GM12878 (cell line): ENCODE data around the gene PDGFB. TPM values are rescaled to one million over a fixed set of nuclear protein-coding genes. Genes with fewer than 3 reads are reported as not detected.

Source experiments
- BHLHE40 ChIP-seq, 2 experiments: fragments of 450-650 bp in 1 of 2; IDR thresholded peaks; 2 replicates each; pipeline ENCODE4 v1.6.1; 2011 to 2017; ENCODE audit warnings: low read depth in 2 of 2, borderline replicate concordance in 1 of 2, improper control_type of control experiment in 1 of 2, low read length in 1 of 2, mild to moderate bottlenecking in 1 of 2
- CBX3 ChIP-seq: fragments of 200-600 bp; sonication (generic); IDR thresholded peaks from 2 replicates; pipeline ENCODE4 v1.6.1; 2016; ENCODE audit warnings: low read depth, borderline replicate concordance
- GATAD2B ChIP-seq: fragments of 450-650 bp; conservative IDR thresholded peaks from 2 replicates; pipeline ENCODE4 v1.6.1; 2017; ENCODE audit warnings: low read depth, mild to moderate bottlenecking, moderate library complexity
- HDAC2 ChIP-seq: fragments of 200-600 bp; sonication (generic); IDR thresholded peaks from 2 replicates; pipeline ENCODE4 v1.6.1; 2017
- HDGF ChIP-seq: fragments of 450-650 bp; IDR thresholded peaks from 2 replicates; pipeline ENCODE4 v1.6.1; 2016; ENCODE audit warnings: antibody characterized with exemption
- KLF5 ChIP-seq: fragments of 450-650 bp; IDR thresholded peaks from 2 replicates; pipeline ENCODE4 v1.6.1; 2014; ENCODE audit warnings: mild to moderate bottlenecking; ENCODE audit not compliant: partially characterized antibody
- NR2C1 ChIP-seq: fragments of 450-650 bp; IDR thresholded peaks from 2 replicates; pipeline ENCODE4 v1.6.1; 2017; ENCODE audit warnings: antibody characterized with exemption, mild to moderate bottlenecking, moderate library complexity
- NR2C2 ChIP-seq: IDR thresholded peaks from 2 replicates; pipeline ENCODE4 v1.6.1; 2011; ENCODE audit warnings: borderline replicate concordance, low read depth; ENCODE audit not compliant: control insufficient read depth, insufficient read length
- PML ChIP-seq: IDR thresholded peaks from 2 replicates; pipeline ENCODE4 v1.6.1; 2012; ENCODE audit warnings: low read length, inconsistent platforms
- POU2F2 ChIP-seq: IDR thresholded peaks from 3 replicates; pipeline ENCODE4 v1.6.1; 2011; ENCODE audit warnings: low read depth, mild to moderate bottlenecking, low read length, borderline replicate concordance
- RFX5 ChIP-seq: IDR thresholded peaks from 2 replicates; pipeline ENCODE4 v1.6.1; 2011; ENCODE audit warnings: low read depth, low read length, improper control_type of control experiment
- STAT3 ChIP-seq: IDR thresholded peaks from 2 replicates; pipeline ENCODE4 v1.6.1; 2011; ENCODE audit warnings: low read depth, low read length, improper control_type of control experiment
- TCF12 ChIP-seq: IDR thresholded peaks from 2 replicates; pipeline ENCODE4 v1.6.1; 2011; ENCODE audit warnings: low read depth, mild to moderate bottlenecking, low read length
- ZNF384 ChIP-seq: IDR thresholded peaks from 2 replicates; pipeline ENCODE4 v1.6.1; 2012; ENCODE audit warnings: low read depth, mild to moderate bottlenecking, low read length, improper control_type of control experiment, borderline replicate concordance
- ZNF622 ChIP-seq: fragments of 450-650 bp; IDR thresholded peaks from 2 replicates; pipeline ENCODE4 v1.6.1; 2017; ENCODE audit warnings: mild to moderate bottlenecking, inconsistent platforms
- polyA plus RNA-seq, 11 experiments: library from polyadenylated mRNA; depleted of rRNA in 4 of 11; unstranded in 6 of 11; stranded (reverse) in 5 of 11; fragments of >200 nt; fragmentation: Nextera tagmentation in 4 of 11; fragmentation: Illumina TruSeq in 1 of 11; extraction: Ambion mirVana in 4 of 11; extraction: Trizol in 1 of 11; gene quantifications; 1 replicate in 1 of 11; 2 replicates in 10 of 11; pipeline versions ENCODE4 v1.2.1 to v1.2.3, GENCODE V29; 2011 to 2016; ENCODE audit warnings: inconsistent platforms in 2 of 11, missing spikeins in 2 of 11, low read depth in 1 of 11
- total RNA-seq, 4 experiments: library from RNA; depleted of rRNA in 3 of 4; stranded (reverse); fragments of >200 nt in 3 of 4; fragmentation: Illumina TruSeq in 1 of 4; extraction: Trizol in 1 of 4; gene quantifications; 2 replicates each; pipeline versions ENCODE4 v1.2.1 to v1.2.3, GENCODE V29; 2013 to 2021
- TF ChIP-seq, protein P1 (sequence below): fragments of 450-650 bp; IDR thresholded peaks from 2 replicates; pipeline ENCODE4 v1.6.1; 2018; ENCODE audit warnings: mild to moderate bottlenecking, low read depth, moderate library complexity; ENCODE audit not compliant: partially characterized antibody
- TF ChIP-seq, protein P2 (sequence below): IDR thresholded peaks from 2 replicates; pipeline ENCODE4 v1.6.1; 2012; ENCODE audit warnings: improper control_type of control experiment, low read depth, low read length; ENCODE audit not compliant: insufficient replicate concordance
- TF ChIP-seq, protein P3 (sequence below): fragments of 450-650 bp; IDR thresholded peaks from 2 replicates; pipeline ENCODE4 v1.6.1; 2014; ENCODE audit warnings: mild to moderate bottlenecking
- TF ChIP-seq, protein P4 (sequence below): fragments of 150-350 bp; IDR thresholded peaks from 2 replicates; pipeline ENCODE4 v1.6.1; 2016; ENCODE audit warnings: low read depth, low read length

Gene PDGFB
- total and polyA plus RNA-seq, 10 of the 15 experiments (the other 5 are each of a cell fraction or from before 2014, with no cell fraction given): 0.13 to 1.1 (median 0.56) TPM; not detected in 1

DNA sequence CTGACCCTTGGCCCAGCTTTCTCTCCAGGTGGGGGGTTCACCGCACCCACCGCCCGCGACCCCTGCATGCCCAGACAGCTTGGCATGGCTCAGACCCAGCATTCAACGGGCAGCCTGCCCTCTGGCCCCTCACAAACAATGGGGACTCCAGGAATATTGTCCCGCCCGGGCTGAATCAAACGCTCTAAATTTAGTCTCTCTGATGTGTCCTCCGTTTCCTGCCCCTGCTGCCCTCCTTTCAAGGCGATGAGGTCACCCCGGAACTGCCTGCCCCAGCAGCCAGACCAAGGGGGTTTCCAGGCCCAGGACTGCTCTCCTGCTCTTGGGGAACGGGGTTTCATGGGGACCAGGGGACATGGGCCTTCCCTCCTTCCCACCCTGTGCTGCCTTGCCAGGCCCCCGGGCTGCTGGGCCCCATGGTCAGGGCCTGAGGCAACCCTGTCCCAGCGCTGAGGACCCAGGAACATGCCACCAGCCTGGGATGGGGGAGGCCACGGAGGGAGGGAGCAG lies 10.1 kb upstream of the PDGFB start (continued):
- TF ChIP-seq, protein P1, sequence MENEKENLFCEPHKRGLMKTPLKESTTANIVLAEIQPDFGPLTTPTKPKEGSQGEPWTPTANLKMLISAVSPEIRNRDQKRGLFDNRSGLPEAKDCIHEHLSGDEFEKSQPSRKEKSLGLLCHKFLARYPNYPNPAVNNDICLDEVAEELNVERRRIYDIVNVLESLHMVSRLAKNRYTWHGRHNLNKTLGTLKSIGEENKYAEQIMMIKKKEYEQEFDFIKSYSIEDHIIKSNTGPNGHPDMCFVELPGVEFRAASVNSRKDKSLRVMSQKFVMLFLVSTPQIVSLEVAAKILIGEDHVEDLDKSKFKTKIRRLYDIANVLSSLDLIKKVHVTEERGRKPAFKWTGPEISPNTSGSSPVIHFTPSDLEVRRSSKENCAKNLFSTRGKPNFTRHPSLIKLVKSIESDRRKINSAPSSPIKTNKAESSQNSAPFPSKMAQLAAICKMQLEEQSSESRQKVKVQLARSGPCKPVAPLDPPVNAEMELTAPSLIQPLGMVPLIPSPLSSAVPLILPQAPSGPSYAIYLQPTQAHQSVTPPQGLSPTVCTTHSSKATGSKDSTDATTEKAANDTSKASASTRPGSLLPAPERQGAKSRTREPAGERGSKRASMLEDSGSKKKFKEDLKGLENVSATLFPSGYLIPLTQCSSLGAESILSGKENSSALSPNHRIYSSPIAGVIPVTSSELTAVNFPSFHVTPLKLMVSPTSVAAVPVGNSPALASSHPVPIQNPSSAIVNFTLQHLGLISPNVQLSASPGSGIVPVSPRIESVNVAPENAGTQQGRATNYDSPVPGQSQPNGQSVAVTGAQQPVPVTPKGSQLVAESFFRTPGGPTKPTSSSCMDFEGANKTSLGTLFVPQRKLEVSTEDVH: no peak
- TF ChIP-seq ZNF384: no peak
- TF ChIP-seq STAT3: no peak
- no peak for TF ChIP-seq RFX5
- no peak for TF ChIP-seq PML
- no peak for TF ChIP-seq CBX3
- TF ChIP-seq HDAC2: no peak
- peak; percentile 45; the same call in 1 of the 2 replicates for TF ChIP-seq HDGF
- peak in 1 of 2 experiments; percentile 14; a peak in 1 of 4 replicates for TF ChIP-seq BHLHE40 (IDR thresholded peaks at IDR 0.05; ENCODE audit: borderline replicate concordance in 1 of 2, low read depth in 2 of 2, low read length in 1 of 2)
- TF ChIP-seq, protein P2, sequence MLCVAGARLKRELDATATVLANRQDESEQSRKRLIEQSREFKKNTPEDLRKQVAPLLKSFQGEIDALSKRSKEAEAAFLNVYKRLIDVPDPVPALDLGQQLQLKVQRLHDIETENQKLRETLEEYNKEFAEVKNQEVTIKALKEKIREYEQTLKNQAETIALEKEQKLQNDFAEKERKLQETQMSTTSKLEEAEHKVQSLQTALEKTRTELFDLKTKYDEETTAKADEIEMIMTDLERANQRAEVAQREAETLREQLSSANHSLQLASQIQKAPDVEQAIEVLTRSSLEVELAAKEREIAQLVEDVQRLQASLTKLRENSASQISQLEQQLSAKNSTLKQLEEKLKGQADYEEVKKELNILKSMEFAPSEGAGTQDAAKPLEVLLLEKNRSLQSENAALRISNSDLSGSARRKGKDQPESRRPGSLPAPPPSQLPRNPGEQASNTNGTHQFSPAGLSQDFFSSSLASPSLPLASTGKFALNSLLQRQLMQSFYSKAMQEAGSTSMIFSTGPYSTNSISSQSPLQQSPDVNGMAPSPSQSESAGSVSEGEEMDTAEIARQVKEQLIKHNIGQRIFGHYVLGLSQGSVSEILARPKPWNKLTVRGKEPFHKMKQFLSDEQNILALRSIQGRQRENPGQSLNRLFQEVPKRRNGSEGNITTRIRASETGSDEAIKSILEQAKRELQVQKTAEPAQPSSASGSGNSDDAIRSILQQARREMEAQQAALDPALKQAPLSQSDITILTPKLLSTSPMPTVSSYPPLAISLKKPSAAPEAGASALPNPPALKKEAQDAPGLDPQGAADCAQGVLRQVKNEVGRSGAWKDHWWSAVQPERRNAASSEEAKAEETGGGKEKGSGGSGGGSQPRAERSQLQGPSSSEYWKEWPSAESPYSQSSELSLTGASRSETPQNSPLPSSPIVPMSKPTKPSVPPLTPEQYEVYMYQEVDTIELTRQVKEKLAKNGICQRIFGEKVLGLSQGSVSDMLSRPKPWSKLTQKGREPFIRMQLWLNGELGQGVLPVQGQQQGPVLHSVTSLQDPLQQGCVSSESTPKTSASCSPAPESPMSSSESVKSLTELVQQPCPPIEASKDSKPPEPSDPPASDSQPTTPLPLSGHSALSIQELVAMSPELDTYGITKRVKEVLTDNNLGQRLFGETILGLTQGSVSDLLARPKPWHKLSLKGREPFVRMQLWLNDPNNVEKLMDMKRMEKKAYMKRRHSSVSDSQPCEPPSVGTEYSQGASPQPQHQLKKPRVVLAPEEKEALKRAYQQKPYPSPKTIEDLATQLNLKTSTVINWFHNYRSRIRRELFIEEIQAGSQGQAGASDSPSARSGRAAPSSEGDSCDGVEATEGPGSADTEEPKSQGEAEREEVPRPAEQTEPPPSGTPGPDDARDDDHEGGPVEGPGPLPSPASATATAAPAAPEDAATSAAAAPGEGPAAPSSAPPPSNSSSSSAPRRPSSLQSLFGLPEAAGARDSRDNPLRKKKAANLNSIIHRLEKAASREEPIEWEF: no peak
- TF ChIP-seq, protein P3, sequence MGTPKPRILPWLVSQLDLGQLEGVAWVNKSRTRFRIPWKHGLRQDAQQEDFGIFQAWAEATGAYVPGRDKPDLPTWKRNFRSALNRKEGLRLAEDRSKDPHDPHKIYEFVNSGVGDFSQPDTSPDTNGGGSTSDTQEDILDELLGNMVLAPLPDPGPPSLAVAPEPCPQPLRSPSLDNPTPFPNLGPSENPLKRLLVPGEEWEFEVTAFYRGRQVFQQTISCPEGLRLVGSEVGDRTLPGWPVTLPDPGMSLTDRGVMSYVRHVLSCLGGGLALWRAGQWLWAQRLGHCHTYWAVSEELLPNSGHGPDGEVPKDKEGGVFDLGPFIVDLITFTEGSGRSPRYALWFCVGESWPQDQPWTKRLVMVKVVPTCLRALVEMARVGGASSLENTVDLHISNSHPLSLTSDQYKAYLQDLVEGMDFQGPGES: no peak
- TF ChIP-seq TCF12: no peak
- TF ChIP-seq, protein P4, sequence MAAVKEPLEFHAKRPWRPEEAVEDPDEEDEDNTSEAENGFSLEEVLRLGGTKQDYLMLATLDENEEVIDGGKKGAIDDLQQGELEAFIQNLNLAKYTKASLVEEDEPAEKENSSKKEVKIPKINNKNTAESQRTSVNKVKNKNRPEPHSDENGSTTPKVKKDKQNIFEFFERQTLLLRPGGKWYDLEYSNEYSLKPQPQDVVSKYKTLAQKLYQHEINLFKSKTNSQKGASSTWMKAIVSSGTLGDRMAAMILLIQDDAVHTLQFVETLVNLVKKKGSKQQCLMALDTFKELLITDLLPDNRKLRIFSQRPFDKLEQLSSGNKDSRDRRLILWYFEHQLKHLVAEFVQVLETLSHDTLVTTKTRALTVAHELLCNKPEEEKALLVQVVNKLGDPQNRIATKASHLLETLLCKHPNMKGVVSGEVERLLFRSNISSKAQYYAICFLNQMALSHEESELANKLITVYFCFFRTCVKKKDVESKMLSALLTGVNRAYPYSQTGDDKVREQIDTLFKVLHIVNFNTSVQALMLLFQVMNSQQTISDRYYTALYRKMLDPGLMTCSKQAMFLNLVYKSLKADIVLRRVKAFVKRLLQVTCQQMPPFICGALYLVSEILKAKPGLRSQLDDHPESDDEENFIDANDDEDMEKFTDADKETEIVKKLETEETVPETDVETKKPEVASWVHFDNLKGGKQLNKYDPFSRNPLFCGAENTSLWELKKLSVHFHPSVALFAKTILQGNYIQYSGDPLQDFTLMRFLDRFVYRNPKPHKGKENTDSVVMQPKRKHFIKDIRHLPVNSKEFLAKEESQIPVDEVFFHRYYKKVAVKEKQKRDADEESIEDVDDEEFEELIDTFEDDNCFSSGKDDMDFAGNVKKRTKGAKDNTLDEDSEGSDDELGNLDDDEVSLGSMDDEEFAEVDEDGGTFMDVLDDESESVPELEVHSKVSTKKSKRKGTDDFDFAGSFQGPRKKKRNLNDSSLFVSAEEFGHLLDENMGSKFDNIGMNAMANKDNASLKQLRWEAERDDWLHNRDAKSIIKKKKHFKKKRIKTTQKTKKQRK: no peak
- no peak for TF ChIP-seq ZNF622
- no peak for TF ChIP-seq NR2C2
- no peak for TF ChIP-seq NR2C1
- TF ChIP-seq KLF5: no peak
- TF ChIP-seq POU2F2: no peak
- TF ChIP-seq GATAD2B: no peak
